GM08714 (cell line): ENCODE results near the gene ATXN1.
"Not testable (repeated sequence)": the region's sequence is repeated elsewhere in the genome, so short reads cannot be mapped to it uniquely, and the experiment has no call there.

Experiments used
- H3K4me3 ChIP-seq: fragments of 200-500 bp; sonication (Bioruptor generic); 2 replicates; pipeline ENCODE4 v1.5.1; 2014; ENCODE audit warnings: mild to moderate bottlenecking, low read length, inconsistent platforms
- ZNF274 ChIP-seq: IDR thresholded peaks from 2 replicates; pipeline ENCODE4 v1.6.1; 2012; ENCODE audit warnings: mild to moderate bottlenecking, low read depth, low read length

The ATXN1 gene

GRCh38 chr6:16274483-16274882 lies 486.8 kb downstream of the ATXN1 start:
- no peak overlapping the region for H3K4me3 ChIP-seq
- no peak for TF ChIP-seq ZNF274

DNA sequence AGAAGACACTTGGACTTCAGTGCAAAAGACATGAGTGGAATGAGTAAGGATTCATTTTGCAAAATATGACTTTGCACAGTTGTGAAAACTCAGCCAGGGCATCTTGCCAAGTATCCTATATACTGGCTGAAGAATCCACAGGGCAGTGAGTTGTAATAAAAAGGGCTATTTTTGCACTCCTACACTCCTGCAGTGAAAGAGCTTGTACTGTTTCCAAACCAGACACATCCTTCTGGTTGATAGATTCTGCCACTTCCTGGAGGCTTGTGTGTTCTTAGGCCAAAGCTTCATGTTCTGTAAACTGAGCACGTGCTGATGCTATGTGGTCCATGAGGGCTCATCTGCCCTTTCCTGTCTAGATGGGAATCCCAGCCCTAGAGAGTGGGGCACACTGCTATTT lies 488.0 kb downstream of the ATXN1 start:
- no peak overlapping the region for H3K4me3 ChIP-seq
- no peak for TF ChIP-seq ZNF274

GRCh38 chr6:16272201-16272600 lies 489.1 kb downstream of the ATXN1 start:
- TF ChIP-seq ZNF274 = no peak
- no peak overlapping the region for H3K4me3 ChIP-seq

GRCh38 chr6:16271428-16271827 lies 489.8 kb downstream of the ATXN1 start:
- no peak overlapping the region for H3K4me3 ChIP-seq
- no peak for TF ChIP-seq ZNF274

DNA sequence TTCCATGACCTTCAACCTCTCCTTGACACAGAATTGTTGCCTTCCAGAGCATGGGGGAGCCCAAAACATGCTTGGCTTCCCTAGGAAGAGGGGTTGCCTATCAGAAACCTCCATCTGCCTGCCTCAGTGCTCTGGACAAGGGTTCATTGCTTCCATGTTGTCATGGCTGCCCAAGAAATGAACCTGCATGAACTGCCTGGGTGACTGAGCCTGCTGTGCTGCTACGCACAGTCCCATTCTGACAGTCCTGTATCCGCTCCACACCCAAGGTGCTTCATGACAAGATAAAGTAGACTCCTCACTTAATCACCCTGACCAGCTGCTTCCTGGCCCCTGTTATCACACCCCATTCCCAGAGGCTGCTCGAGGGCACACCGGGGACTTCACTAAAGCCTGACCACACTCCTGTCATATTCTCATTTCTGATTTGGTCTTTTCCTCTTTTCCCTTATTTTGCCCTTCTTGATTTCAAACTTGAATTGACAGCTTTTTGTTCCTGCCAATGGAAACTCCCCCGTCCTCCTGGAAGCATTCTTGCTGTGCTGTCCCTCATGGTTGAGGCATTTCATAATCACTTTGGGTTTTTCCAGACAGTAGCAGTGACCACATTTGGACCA lies 491.0 kb downstream of the ATXN1 start:
- H3K4me3 ChIP-seq = no peak overlapping the region

DNA sequence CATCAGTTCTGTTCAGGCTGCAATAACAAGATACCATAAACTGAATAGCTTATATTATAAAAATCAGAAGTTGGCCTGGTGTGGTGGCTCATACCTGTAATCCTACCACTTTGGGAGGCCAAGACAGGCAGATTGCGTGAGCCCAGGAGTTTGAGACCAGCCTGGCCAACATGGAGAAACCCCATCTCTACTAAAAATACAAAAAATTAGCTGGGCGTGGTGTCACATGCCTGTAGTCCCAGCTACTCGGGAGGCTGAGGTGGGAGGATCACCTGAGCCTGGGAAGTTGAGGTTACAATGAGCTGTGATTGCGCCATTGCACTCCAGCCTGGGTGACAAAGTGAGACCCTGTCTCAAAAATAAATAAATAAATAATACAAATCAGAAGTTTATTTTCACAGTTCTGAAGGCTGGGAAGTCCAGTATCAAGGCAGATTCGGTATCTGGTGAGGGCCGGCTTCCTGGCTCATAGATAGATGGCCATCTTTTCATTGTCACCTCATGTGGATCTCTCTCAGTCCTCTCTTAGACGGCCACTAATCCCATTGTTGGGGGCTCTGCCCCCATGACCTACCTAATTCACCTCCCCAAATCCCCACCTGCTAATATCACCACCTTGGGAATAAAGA lies 491.7 kb downstream of the ATXN1 start:
- not testable (repeated sequence) for H3K4me3 ChIP-seq

More for the DNA sequence above, 491.0 kb downstream of the ATXN1 start:
- no peak for TF ChIP-seq ZNF274

DNA sequence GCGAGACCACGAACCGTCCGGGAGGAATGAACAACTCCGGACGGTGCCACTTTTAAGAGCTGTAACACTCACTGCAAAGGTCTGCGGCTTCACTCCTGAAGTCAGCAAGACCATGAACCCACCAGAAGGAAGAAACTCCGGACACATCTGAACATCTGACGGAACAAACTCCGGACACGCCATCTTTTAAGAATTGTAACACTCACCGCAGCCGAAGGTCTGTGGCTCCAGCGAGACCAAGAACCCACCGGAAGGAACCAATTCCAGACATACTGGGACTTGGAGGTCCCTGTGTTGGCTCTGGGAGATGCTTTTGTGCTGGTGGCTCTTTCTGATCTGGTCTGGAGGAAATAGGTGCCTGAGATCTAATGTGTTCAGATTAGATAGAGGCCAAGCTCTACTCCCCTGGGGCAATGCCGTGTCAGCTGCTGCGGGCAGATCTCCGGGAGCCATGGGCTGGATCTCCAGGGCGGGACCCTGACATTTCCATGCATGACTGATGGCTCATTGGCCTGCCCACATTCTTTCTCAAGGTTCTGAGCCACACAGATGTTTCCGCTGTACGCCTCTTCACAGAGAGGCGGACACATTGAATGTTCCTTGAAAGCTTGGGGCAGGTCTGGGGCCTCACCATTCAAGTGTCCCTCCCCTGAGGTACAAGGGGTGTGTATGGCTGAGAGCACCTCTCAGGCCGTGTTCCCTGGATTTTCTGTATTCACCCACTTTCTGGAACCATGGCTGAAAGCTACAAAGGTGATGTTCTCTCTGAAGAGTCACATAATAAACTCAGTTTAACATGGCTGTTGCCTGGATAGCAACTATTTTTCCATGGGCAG lies 493.6 kb downstream of the ATXN1 start:
- no peak for TF ChIP-seq ZNF274
- no peak overlapping the region for H3K4me3 ChIP-seq

GRCh38 chr6:16265351-16266341 lies 495.6 kb downstream of the ATXN1 start:
- H3K4me3 ChIP-seq = no peak overlapping the region
- no peak for TF ChIP-seq ZNF274

- no peak for TF ChIP-seq ZNF274
- H3K4me3 ChIP-seq = no peak overlapping the region
These were observed 496.5 kb downstream of the ATXN1 start for GRCh38 chr6:16264785-16265184.

DNA sequence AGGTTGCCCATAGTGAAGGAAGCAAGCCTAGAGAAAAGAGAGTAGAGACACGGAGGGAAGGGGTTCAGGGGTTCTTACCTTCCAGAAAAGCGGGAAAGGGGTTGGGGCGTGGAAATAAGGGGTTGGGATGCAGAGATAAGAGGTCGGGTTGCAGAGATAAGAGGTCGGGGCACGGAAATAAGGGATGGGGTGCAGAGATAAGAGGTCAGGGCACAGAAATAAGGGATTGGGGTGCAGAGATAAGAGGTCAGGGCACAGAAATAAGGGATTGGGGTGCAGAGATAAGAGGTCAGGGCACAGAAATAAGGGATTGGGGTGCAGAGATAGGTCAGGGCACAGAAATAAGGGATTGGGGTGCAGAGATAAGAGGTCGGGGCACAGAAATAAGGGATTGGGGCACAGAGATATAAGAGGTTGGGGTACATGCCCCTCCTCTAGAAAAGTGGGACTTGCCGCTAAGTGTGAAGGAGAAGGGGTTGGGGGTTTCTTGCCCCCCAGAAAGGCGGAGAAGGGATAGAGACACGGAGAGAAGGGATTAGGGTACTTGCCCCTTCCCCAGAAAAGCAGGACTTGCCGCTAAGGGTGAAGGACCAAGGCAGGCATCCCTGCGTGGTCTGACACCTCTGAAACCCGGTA lies 497.7 kb downstream of the ATXN1 start:
- not testable (repeated sequence) for H3K4me3 ChIP-seq

DNA sequence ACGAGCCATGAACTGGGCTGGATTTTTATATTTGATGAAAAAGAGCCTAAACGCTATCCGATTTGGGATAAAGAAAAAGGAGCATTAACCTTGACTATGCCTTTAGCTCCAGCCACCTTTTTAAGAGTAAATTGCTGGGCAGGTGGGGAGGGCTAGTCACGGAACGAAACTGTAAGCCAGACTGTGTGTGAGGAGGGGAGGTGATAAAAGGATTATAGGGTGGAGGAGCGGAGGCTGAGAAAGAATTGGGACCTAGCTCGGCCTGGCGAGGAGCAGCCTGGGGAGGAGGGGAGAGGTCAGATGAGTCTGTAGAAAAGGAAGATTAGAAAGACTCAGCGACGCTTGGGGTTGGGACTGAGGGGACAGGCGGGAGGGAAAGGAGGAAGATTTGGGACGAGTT lies 498.5 kb downstream of the ATXN1 start:
- not testable (repeated sequence) for H3K4me3 ChIP-seq

GRCh38 chr6:16260602-16261001 lies 500.7 kb downstream of the ATXN1 start:
- H3K4me3 ChIP-seq = not testable (repeated sequence)

- H3K4me3 ChIP-seq = not testable (repeated sequence)
These were observed 501.7 kb downstream of the ATXN1 start for GRCh38 chr6:16259604-16260003.

DNA sequence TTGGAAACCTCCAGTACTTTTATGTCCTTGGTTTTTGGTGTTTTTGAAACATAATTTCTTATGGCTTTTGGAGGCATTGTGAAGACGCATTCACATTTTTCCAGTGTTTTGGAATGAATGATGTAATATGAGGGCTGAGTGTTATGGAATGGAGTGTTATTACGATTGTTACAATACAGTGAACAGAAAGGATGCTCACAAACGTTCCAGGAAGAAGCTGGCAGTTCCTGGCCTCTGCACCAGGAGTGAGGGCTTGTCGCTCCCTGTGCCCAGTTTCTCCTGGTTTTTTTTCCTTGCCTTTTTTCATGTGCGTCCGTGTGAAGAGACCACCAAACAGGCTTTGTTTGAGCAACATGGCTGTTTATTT lies 502.6 kb downstream of the ATXN1 start:
- no peak for TF ChIP-seq ZNF274
- H3K4me3 ChIP-seq = no peak overlapping the region
